ENCODE measurements around the gene NEDD4L.
A peak's percentile ranks its signal among the peaks of the same experiment; 100 is the strongest.

The NEDD4L gene

GRCh38 chr18:58187674-58188073, 143.6 kb downstream of the NEDD4L start:
- no peak for DNase-seq

- peak; percentile 15 for DNase-seq
Observed at GRCh38 chr18:58188996-58189395, 145.0 kb downstream of the NEDD4L start.

GRCh38 chr18:58190842-58191530, 147.0 kb downstream of the NEDD4L start:
- no peak for DNase-seq

- no peak for DNase-seq
Observed at GRCh38 chr18:58191626-58192025, 147.6 kb downstream of the NEDD4L start.

GRCh38 chr18:58192519-58192918, 148.5 kb downstream of the NEDD4L start:
- no peak for DNase-seq

- no peak for DNase-seq
Observed at GRCh38 chr18:58194028-58194427, 150.0 kb downstream of the NEDD4L start.

GRCh38 chr18:58195278-58195765, 151.3 kb downstream of the NEDD4L start:
- DNase-seq, result no peak

- DNase-seq, result no peak
Observed at GRCh38 chr18:58196164-58196563, 152.1 kb downstream of the NEDD4L start.

- DNase-seq, result no peak
Observed at GRCh38 chr18:58196881-58197872, 153.2 kb downstream of the NEDD4L start.

- no peak for DNase-seq
Observed at GRCh38 chr18:58201268-58201667, 157.2 kb downstream of the NEDD4L start.

GRCh38 chr18:58201733-58202730, 158.0 kb downstream of the NEDD4L start:
- no peak for DNase-seq

GRCh38 chr18:58204776-58205442, 160.9 kb downstream of the NEDD4L start:
- DNase-seq, result no peak

- DNase-seq, result no peak
Observed at GRCh38 chr18:58205443-58206160, 161.6 kb downstream of the NEDD4L start.

GRCh38 chr18:58207520-58208152, 163.6 kb downstream of the NEDD4L start:
- DNase-seq, result no peak

GRCh38 chr18:58208207-58208932, 164.3 kb downstream of the NEDD4L start:
- DNase-seq, result no peak

GRCh38 chr18:58209326-58209725, 165.3 kb downstream of the NEDD4L start:
- DNase-seq, result no peak

GRCh38 chr18:58211510-58211909, 167.5 kb downstream of the NEDD4L start:
- DNase-seq, result no peak

- no peak for DNase-seq
Observed at GRCh38 chr18:58212274-58212673, 168.2 kb downstream of the NEDD4L start.

- no peak for DNase-seq
Observed at GRCh38 chr18:58213440-58213839, 169.4 kb downstream of the NEDD4L start.

- DNase-seq, result no peak
Observed at GRCh38 chr18:58215011-58215410, 171.0 kb downstream of the NEDD4L start.
